Panc1 (cell line): ENCODE data around the gene EBLN2.

ENCODE experiments used
- CTCF ChIP-seq: fragments of 450-650 bp; IDR thresholded peaks from 2 replicates; pipeline ENCODE4 v1.5.1; 2017; ENCODE audit warnings: mild to moderate bottlenecking
- POLR2AphosphoS5 ChIP-seq: IDR thresholded peaks from 2 replicates; pipeline ENCODE4 v1.6.1; 2012; ENCODE audit warnings: mild to moderate bottlenecking, low read depth, low read length, moderate library complexity
- REST ChIP-seq, 2 experiments: IDR thresholded peaks; 2 replicates each; pipeline ENCODE4 v1.6.1; 2011 to 2012; ENCODE audit warnings: low read depth in 2 of 2, control low read depth in 1 of 2, low read length in 1 of 2, mild to moderate bottlenecking in 1 of 2, moderate library complexity in 1 of 2; ENCODE audit not compliant: insufficient read depth in 1 of 2
- SIN3A ChIP-seq: IDR thresholded peaks from 2 replicates; pipeline ENCODE4 v1.6.1; 2012; ENCODE audit warnings: low read depth, mild to moderate bottlenecking, low read length, moderate library complexity, borderline replicate concordance; ENCODE audit not compliant: insufficient read depth
- TCF7L2 ChIP-seq: IDR thresholded peaks from 2 replicates; pipeline ENCODE4 v1.6.1; 2011; ENCODE audit warnings: mild to moderate bottlenecking, low read depth, low read length, inconsistent platforms

- TF ChIP-seq CTCF (no peak), SIN3A (no peak), REST (IDR thresholded peaks at IDR 0.05; ENCODE audit: insufficient read depth in 1 of 2, low read depth in 2 of 2, low read length in 1 of 2) (no peak), POLR2AphosphoS5 (no peak), TCF7L2 (no peak)
Observed at GRCh38 chr3:73068419-73068818, 7.0 kb downstream of the EBLN2 start.
